Measurements from ENCODE around the gene TGFBR3.

DNA sequence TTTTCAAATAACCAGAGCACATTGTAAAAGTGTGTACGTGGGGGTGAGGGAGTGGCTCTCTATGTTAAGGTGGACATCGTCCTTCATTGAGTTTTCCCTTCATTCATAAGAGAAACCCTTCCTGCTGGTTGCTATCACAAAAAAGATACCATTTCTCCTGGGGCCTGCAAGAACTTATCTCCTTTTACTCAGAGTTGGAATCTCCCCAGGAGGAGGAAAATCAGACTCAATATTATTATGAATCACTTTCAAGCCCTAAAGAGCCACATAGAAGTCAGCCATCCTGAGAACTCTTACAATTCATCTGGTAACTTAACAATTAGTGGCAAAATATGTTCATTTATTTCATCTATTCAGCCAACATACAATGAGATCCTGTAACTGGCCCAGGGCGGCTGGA is 27.1 kb upstream of the TGFBR3 start:
- TF ChIP-seq, protein P1, sequence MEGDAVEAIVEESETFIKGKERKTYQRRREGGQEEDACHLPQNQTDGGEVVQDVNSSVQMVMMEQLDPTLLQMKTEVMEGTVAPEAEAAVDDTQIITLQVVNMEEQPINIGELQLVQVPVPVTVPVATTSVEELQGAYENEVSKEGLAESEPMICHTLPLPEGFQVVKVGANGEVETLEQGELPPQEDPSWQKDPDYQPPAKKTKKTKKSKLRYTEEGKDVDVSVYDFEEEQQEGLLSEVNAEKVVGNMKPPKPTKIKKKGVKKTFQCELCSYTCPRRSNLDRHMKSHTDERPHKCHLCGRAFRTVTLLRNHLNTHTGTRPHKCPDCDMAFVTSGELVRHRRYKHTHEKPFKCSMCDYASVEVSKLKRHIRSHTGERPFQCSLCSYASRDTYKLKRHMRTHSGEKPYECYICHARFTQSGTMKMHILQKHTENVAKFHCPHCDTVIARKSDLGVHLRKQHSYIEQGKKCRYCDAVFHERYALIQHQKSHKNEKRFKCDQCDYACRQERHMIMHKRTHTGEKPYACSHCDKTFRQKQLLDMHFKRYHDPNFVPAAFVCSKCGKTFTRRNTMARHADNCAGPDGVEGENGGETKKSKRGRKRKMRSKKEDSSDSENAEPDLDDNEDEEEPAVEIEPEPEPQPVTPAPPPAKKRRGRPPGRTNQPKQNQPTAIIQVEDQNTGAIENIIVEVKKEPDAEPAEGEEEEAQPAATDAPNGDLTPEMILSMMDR (IDR thresholded peaks at IDR 0.05) = no peak
- TF ChIP-seq POLR2A (IDR thresholded peaks at IDR 0.05) (no peak), POLR2AphosphoS5 (IDR thresholded peaks at IDR 0.05) (no peak)
